ENCODE results near the gene ZNF320. TPM values are rescaled to one million over a fixed set of nuclear protein-coding genes. Genes with fewer than 3 reads are reported as not detected.
A peak's percentile ranks its signal among the peaks of the same experiment; 100 is the strongest.
"Not testable (repeated sequence)": the region's sequence is repeated elsewhere in the genome, so short reads cannot be mapped to it uniquely, and the experiment has no call there.

The ZNF320 gene
- total RNA-seq, 4 donors from 2014 or later: 2.8 to 23.1 (median 11.5) TPM

DNA sequence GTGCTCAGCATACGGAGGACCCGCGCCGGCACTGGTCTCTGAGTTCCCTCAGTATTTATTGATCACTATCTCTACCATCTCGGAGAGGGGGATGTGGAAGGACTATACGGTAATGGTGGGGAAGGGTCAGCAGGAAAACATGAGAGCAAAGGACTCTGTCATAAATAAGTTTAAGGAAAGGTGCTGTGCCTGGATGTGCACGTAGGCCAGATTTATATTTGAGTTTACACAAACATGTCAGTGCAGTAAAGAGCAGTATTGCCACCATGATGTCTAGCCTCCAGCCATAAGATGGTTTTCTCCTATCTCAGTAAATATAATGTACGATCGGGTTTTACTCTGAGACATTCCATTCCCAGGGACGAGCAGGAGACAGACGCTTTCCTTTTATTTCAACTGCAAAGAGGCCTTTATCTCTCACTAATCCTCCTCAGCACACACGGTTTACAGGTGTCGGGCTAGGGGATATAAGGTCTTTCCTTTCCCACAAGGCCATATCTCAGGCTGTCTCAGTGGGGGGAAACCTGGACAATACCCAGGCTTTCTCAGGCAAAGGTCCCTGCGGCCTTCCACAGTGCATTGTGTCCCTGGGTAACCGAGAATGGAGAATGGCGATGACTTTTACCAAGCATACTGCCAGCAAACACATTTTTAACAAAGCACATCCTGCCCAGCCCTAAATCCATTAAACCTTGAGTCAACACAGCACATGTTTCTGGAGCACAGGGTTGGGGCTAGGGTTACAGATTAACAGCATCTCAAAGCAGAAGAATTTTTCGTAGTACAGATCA lies 47.5 kb upstream of the ZNF320 start:
- peak; percentile 36 for DNase-seq
- TF ChIP-seq POLR2AphosphoS5 (IDR thresholded peaks at IDR 0.05): peak in 1 of 3 donors; percentile 21
- in situ Hi-C loops (cut with MboI; ENCODE audit: low pct_ligation_motif_present in 1 of 4, low pct_unique_long_range_greater_than_20kb in 1 of 4, low sequenced_read_pairs in 3 of 4): loop anchor here in 1 of 4 donors (5.0 kb wide), 1 partner anchor 88 kb away; the partner anchor contains the start of gene ZNF468
- peaks cover 40 to 44% of the 10 kb centered on the region in 2 donors for H3K9me3 ChIP-seq
- H3K4me3 ChIP-seq; H3K27me3 ChIP-seq; intact Hi-C loops (cut with DNase I; ENCODE audit: low total_unique reads): not testable (repeated sequence)
- WGBS, 2 donors (ENCODE audit: low coverage in 1 of 2): 64% methylated on average over 14 to 17 of the region's 17 CpGs
- peaks cover 5 to 28% (median 12%) of the 10 kb centered on the region in 4 donors for H3K4me1 ChIP-seq
- H3K27ac ChIP-seq: peak overlapping the region; percentile 30 to 71 (median 62)
- H3K36me3 ChIP-seq: peaks cover 0 to 20% (median 8%) of the 10 kb centered on the region in 4 donors

DNA sequence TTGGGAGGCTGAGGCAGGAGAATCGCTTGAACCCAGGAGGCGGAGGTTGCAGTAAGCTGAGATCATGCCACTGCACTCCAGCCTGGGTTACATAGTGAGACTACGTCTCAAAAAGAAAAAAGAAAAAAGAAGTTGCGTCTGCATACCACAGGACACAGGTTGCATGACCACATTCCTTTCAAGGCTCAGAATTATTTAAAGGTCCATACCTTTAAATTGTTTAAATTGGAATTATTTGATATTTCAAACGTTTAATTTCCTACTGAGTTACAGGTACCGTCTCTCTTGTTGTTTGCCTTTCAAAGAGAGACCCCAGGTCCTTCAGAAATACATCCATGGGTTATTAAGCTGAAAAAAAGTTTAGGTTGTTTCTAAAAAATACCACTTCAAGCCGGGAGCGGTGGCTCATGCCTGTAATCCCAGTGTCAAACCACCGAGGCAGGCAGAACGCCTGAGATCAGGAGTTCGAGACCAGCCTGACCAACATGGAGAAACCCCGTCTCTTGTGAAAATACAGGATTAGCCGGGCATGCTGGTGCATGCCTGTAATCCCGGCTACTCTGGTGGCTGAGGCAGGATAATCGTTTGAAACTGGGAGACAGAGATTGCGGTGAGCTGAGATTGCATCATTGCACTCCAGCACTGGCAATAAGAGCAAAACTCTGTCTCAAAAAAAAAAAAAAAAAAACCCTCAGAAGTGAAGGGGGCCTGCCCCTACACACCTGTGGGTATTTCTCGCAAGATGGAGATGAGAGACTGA lies 46.6 kb upstream of the ZNF320 start:
- 83 to 93% methylated on average over 15 to 17 of the region's 17 CpGs for WGBS, 2 donors (ENCODE audit: low coverage in 1 of 2)
- Histone ChIP-seq H3K27ac (peak overlapping the region in 3 of 4 donors; percentile 58 to 71 (median 66)), H3K4me3 (no peak overlapping the region), H3K36me3 (peaks cover 0 to 11% (median 5%) of the 10 kb centered on the region in 4 donors), H3K9me3 (peaks cover 32 to 36% of the 10 kb centered on the region in 2 donors), H3K27me3 (no peaks in the 10 kb centered on the region), H3K4me1 (peaks cover 5 to 36% (median 16%) of the 10 kb centered on the region in 4 donors)
- TF ChIP-seq, protein P1, sequence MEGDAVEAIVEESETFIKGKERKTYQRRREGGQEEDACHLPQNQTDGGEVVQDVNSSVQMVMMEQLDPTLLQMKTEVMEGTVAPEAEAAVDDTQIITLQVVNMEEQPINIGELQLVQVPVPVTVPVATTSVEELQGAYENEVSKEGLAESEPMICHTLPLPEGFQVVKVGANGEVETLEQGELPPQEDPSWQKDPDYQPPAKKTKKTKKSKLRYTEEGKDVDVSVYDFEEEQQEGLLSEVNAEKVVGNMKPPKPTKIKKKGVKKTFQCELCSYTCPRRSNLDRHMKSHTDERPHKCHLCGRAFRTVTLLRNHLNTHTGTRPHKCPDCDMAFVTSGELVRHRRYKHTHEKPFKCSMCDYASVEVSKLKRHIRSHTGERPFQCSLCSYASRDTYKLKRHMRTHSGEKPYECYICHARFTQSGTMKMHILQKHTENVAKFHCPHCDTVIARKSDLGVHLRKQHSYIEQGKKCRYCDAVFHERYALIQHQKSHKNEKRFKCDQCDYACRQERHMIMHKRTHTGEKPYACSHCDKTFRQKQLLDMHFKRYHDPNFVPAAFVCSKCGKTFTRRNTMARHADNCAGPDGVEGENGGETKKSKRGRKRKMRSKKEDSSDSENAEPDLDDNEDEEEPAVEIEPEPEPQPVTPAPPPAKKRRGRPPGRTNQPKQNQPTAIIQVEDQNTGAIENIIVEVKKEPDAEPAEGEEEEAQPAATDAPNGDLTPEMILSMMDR (IDR thresholded peaks at IDR 0.05): no peak
- TF ChIP-seq EP300 (IDR thresholded peaks at IDR 0.05; ENCODE audit: low read depth) (no peak), POLR2AphosphoS5 (IDR thresholded peaks at IDR 0.05) (no peak), POLR2A (IDR thresholded peaks at IDR 0.05) (no peak)
- no peak for DNase-seq
- intact Hi-C loops (cut with DNase I; ENCODE audit: low total_unique reads) (no loop called here), in situ Hi-C loops (cut with MboI; ENCODE audit: low pct_ligation_motif_present in 1 of 4, low pct_unique_long_range_greater_than_20kb in 1 of 4, low sequenced_read_pairs in 3 of 4) (loop anchor here in 1 of 4 donors (5.0 kb wide), 1 partner anchor 87 kb away; the partner anchor contains the start of gene ZNF468)

DNA sequence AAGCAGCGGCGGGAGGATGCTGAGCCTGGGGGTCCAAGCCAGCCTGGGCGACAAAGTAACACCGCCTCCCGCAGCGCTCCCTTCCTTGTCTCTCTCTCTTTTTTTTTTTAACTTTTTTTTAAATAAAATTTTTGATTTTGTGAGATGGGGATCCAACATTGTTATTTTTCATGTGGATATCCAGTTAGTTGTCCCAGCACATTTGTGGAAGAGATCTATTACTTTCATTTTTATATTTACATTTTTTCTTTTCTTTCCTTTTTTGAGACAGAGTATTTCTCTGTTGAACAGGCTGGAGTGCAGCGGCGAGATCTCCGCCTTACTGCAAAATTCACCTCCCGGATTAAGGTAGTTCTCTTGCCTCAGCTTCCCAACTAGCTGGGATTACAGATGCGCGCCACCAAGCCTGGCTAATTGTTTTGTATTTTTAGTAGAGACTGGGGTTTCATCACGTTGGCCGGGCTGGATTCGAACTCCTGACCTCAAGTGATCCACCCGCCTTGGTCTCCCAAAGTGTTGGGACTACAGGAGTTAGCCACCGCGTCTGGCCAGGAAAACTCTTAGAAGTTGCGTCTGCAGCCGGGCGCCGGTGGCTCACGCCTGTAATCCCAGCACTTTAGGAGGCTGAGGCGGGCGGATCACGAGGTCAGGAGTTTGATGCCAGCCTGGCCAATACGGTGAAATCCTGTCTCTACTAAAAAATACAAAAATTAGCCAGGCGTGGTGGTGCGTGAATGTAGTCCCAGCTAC lies 45.9 kb upstream of the ZNF320 start:
- H3K9me3 ChIP-seq: peaks cover 24 to 28% of the 10 kb centered on the region in 2 donors
- intact Hi-C loops (cut with DNase I; ENCODE audit: low total_unique reads): no loop called here
- H3K4me3 ChIP-seq: peak overlapping the region; percentile 43 to 98 (median 84)
- WGBS, 2 donors (ENCODE audit: low coverage in 1 of 2): 66 to 100% methylated on average over 2 to 29 of the region's 29 CpGs
- peaks cover 5 to 43% (median 19%) of the 10 kb centered on the region in 4 donors for H3K4me1 ChIP-seq
- in situ Hi-C loops (cut with MboI; ENCODE audit: low pct_ligation_motif_present in 1 of 4, low pct_unique_long_range_greater_than_20kb in 1 of 4, low sequenced_read_pairs in 3 of 4): loop anchor here in 1 of 4 donors (5.0 kb wide), 1 partner anchor 86 kb away; the partner anchor contains the start of gene ZNF468
- TF ChIP-seq, protein P1 (IDR thresholded peaks at IDR 0.05): no peak
- no peak for TF ChIP-seq POLR2AphosphoS5 (IDR thresholded peaks at IDR 0.05)
- no peak for TF ChIP-seq EP300 (IDR thresholded peaks at IDR 0.05; ENCODE audit: low read depth)
- no peak for TF ChIP-seq POLR2A (IDR thresholded peaks at IDR 0.05)
- H3K27ac ChIP-seq: peak overlapping the region; percentile 88 to 97 (median 94)
- no peak for DNase-seq
- peaks cover 0 to 4% (median 2%) of the 10 kb centered on the region in 4 donors for H3K36me3 ChIP-seq
- H3K27me3 ChIP-seq: no peaks in the 10 kb centered on the region

DNA sequence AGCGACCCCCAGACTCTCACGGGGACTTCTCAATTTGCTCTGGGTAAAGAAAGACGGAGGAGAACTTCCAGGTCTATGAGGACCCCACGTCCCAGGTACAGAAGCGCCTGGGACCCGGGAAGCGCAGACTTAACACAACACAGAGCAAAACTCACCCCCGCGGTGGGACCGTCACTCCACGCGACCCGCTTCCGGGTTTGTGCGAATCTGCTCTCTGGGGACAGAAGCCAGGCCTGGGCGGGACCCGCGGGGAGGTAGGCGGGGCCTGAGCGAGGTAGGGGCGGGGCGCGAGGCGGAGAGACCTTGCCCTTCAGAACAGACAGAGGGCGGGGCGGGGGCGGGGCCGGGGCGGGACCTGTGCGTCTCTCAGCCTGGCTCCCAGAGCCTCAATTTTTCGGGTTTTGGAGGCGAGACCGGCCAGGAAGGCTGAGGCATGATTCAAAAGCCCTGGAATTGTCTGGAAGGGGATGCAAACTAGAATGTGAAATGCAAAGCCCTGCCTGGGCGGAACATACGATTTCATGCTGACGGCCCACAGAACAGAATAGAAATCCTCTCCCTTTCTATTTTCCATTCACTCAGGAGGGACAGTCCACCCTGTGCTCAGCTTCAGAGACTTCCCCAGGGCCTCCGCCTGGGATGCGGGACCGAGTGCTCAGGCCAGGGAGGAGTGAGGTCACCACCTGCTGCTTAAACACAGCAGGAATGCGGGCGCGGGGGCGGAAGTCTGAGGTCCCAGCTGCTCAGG lies 45.1 kb upstream of the ZNF320 start:
- Histone ChIP-seq H3K4me1 (peaks cover 11 to 50% (median 23%) of the 10 kb centered on the region in 4 donors), H3K27ac (peak overlapping the region; percentile 88 to 97 (median 94)), H3K27me3 (no peaks in the 10 kb centered on the region), H3K9me3 (peaks cover 17 to 21% of the 10 kb centered on the region in 2 donors), H3K4me3 (peak overlapping the region; percentile 59 to 98 (median 84)), H3K36me3 (no peaks in the 10 kb centered on the region)
- intact Hi-C loops (cut with DNase I; ENCODE audit: low total_unique reads): no loop called here
- WGBS, 2 donors (ENCODE audit: low coverage in 1 of 2): 1% methylated on average over 37 of the region's 43 CpGs; no CpG with 5 or more reads in 1 of the 2 donors
- TF ChIP-seq POLR2AphosphoS5 (IDR thresholded peaks at IDR 0.05) (peak; percentile 92 to 99 (median 98)), POLR2A (IDR thresholded peaks at IDR 0.05) (peak; percentile 95)
- TF ChIP-seq, protein P1 (IDR thresholded peaks at IDR 0.05): no peak
- peak; percentile 98 for DNase-seq
- in situ Hi-C loops (cut with MboI; ENCODE audit: low pct_ligation_motif_present in 1 of 4, low pct_unique_long_range_greater_than_20kb in 1 of 4, low sequenced_read_pairs in 3 of 4): loop anchor here in 1 of 4 donors (5.0 kb wide), 1 partner anchor 85 kb away; the partner anchor contains the start of gene ZNF468
